Urinary bladder (tissue), 4 donors: ENCODE measurements around the gene PCP2. TPM values are rescaled to one million over a fixed set of nuclear protein-coding genes. Genes with fewer than 3 reads are reported as not detected.
A peak's percentile ranks its signal among the peaks of the same experiment; 100 is the strongest.

Experiments
- DNase-seq: peaks from one replicate; pipeline ENCODE4 v3.0.0-alpha.2; 2015; ENCODE audit errors: extremely low spot score
- H3K27ac ChIP-seq: one replicate; pipeline ENCODE4 v1.5.1; 2013; ENCODE audit warnings: low read depth, mild to moderate bottlenecking, moderate library complexity
- H3K36me3 ChIP-seq: one replicate; pipeline ENCODE4 v1.6.1; 2013; ENCODE audit warnings: mild to moderate bottlenecking, moderate library complexity; ENCODE audit not compliant: insufficient read depth
- H3K4me1 ChIP-seq: one replicate; pipeline ENCODE4 v1.6.1; 2013; ENCODE audit warnings: mild to moderate bottlenecking, moderate library complexity; ENCODE audit not compliant: insufficient read depth
- H3K4me3 ChIP-seq: one replicate; pipeline ENCODE4 v1.5.1; 2013; ENCODE audit warnings: low read depth, low read length
- WGBS: extraction: QIAGEN DNeasy Blood & Tissue Kit; methylation state at CpG from one replicate; pipeline ENCODE4 v1.1.7; 2013; 5-methylcytosine and 5-hydroxymethylcytosine counted together
- polyA plus RNA-seq: library from polyadenylated mRNA; stranded (reverse); fragments of 200-250 nt; gene quantifications from one replicate; pipeline ENCODE4 v1.2.3, GENCODE V29; 2013
- total RNA-seq: library from RNA; depleted of rRNA; stranded (reverse); fragments of >200 nt; gene quantifications from one replicate; pipeline ENCODE4 v1.2.3, GENCODE V29; 2014
- donor health status: healthy with polysubstance abuse.
- donor health status: healthy.

The PCP2 gene
- total and polyA plus RNA-seq, 2 donors: 0.19 TPM; not detected in 1

DNA sequence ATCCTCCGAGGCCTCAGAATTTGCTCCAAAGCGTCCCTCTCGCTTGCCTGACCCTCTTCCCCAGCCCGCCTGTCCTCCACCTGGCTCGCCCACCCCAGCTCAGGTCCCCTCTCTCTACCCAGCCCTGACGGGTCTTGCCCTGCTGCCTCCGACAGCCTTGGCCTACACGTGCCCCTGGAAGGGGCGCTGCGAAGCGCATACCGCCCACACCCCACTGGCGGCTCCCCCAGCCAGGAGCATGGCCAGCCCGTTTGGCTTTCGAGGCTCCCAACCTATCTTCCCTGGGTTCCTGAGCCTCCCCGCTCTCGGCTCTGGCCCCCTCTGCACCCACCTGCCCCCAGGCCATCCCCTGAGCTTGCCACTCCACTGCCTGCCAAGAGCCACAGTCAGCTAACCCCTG is 8.7 kb downstream of the PCP2 start:
- H3K4me1 ChIP-seq: no peaks in the 10 kb centered on the region
- WGBS: 93% methylated on average over 17 of the region's 17 CpGs
- peaks cover 4% of the 10 kb centered on the region for H3K36me3 ChIP-seq

DNA sequence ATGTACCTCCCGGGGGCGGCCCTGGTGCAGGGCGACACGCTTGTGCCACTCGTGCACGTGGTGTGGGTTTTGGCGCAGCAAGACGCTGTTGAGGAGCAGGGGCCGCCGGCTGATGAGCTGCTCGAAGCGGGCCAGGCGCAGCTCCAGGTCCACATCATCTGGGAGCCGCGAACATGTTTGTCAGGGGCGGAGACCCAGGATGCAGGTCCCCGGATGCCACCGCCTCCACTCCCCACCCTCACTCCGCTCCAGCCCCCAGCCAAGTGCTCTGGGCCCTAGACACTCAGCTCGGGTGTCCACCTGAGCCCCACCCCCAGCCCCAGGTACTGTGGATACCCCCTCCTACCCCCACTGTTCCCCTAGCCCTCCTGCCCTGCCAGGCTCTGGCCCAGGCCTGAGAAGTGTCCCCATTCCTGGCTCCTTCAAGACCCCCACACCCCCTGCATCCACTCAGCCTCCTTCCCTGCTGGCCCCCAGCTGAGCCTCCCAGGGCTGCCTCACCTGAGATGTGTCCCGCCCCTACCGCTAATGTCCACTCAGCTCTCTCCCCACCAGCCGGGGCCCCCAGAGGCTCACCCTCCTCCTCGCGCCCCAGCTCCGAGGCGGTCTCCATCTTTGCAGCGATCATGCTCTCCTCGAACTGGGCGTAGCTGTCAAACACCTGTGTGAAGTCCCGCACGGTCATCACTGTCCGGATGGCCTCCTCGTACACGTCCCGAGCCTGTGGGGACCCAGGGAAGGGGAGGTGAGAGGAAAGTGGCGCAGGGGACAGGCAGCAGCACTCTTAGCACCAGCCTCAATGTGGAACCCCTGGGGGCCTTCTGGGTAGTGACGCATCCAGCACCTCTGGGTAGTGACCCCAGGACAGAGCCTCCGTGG is 9.6 kb downstream of the PCP2 start:
- 93% methylated on average over 39 of the region's 39 CpGs for WGBS
- H3K4me3 ChIP-seq: no peak overlapping the region
- H3K27ac ChIP-seq: no peak overlapping the region
- no peak for DNase-seq
- no peaks in the 10 kb centered on the region for H3K4me1 ChIP-seq
- H3K36me3 ChIP-seq: peaks cover 4% of the 10 kb centered on the region

More for the DNA sequence above, 8.7 kb downstream of the PCP2 start:
- Histone ChIP-seq H3K27ac (no peak overlapping the region), H3K4me3 (no peak overlapping the region)
- DNase-seq: no peak

DNA sequence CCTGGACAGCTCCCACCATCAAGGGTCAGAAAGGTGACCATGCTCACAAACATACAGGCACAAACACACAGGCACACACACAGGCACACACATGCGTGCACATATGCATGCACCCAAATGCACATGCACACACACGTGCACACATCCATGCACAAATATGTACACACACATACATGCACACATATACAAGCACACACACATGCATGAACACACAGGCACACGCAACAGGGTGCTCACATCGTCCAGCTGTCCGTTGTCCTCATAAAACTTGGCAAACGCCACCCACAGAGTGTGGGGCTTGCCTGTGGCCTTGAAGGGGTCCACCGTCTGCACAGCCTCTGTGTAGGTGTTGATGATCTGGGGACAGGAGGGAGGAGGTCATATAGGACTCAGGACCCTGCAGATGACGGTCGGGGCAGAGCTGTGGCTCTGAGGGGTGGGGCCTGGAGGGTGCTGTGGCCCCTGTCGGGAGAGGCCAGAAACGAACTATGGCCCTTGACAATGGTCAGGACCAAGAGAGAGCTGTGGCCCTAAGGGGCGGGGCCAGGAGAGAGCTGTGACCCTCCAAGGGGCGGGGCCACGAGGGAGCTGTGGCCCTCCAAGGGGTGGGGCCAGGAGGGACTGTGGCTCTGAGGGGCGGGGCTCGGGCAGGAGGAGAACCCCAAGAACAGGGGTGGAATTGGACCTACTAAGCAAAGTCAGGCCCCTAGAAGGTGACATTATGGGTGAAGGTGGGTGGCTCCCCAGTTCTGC is 10.4 kb downstream of the PCP2 start:
- H3K4me3 ChIP-seq: no peak overlapping the region
- H3K27ac ChIP-seq: no peak overlapping the region
- H3K4me1 ChIP-seq: no peaks in the 10 kb centered on the region
- DNase-seq: no peak
- H3K36me3 ChIP-seq: peaks cover 4% of the 10 kb centered on the region
- WGBS: 86% methylated on average over 16 of the region's 16 CpGs

DNA sequence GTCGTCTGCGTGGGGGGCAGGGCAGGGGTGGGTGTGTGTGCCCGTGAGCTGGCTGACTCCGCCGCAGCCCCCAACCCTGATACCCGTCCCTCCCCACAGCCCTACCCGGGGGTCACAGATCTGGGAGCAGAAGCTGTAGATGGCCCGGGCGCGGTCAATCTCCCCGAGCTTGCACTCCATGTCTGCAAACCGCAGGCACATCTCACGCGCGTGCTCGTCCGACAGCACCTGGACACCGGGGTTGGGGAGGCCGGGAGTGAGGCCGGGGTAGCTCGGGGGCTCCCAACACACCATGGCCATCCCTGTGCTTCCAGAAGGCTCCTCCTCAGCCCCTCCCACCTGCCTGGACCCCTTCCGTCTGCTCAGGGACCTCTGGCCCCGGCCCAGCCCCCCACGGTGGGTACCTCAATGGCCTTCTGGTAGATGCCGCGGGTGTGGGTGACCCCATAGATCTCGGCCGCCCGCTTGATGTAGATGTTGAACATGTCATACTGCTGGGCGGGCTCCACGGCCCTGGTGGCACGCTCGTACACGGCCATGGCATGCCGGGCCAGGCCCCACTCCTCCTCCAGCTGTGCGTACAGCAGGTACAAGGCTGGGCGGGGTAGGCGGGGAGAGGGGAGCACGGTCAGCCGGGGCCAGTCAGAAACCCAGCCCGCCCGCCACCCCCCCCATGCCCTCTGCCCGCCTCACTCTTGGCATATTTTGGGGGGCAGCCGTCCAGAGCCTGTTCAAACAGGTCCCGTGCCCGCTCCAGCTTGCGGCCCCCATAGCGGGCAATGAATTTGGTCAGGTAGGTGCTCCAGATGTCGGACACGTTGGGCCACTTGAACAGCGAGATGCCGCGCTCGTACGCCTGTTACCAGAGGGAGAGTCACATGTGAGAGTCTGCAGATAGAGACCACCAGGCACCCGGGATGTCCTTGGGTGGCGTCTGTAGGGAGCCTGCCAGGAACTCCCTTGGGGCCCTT is 12.8 kb downstream of the PCP2 start:
- Histone ChIP-seq H3K36me3 (peaks cover 4% of the 10 kb centered on the region), H3K4me1 (no peaks in the 10 kb centered on the region), H3K4me3 (no peak overlapping the region), H3K27ac (no peak overlapping the region)
- DNase-seq: no peak
- WGBS: 94% methylated on average over 57 of the region's 57 CpGs

DNA sequence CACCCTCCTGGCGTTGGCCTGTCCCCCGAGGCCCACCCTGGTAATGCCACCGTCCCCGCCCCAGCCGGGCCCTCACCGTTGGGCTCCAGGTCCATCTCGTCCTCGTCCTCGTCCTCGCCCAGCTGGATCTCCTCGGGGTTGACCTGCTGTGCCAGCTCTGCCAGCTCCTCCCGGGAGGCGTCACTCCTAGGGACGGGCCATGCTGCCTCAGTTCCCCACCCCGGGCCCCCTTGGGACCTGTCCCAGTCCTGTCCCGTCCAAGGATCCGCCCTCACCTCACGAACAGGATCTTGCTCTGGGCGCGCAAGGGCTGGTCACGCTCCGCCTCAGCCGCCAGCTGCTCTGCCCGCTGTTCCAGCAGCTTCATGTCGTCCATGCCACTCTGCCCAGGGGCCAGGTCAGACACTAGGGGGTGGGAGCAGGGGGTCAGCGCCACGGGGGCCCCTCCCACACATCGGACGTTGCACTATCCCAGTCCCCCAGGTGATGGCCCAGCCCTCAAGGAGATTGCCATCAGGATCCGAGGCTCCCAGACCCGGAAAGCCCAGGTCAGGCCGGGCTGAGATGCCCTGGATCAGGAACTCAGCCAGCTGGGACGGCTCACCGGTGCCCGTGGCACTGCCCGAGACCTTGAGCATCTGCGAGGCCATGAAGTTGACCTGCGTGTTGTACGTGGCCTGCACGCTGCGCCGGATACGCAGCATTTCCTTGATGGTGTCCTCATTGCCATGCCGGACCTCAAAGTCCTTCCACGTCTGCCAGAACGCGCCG is 13.7 kb downstream of the PCP2 start:
- H3K4me1 ChIP-seq: no peaks in the 10 kb centered on the region
- H3K4me3 ChIP-seq: no peak overlapping the region
- H3K27ac ChIP-seq: peak overlapping the region; percentile 69
- DNase-seq: no peak
- WGBS: 88% methylated on average over 48 of the region's 48 CpGs
- peaks cover 4% of the 10 kb centered on the region for H3K36me3 ChIP-seq

DNA sequence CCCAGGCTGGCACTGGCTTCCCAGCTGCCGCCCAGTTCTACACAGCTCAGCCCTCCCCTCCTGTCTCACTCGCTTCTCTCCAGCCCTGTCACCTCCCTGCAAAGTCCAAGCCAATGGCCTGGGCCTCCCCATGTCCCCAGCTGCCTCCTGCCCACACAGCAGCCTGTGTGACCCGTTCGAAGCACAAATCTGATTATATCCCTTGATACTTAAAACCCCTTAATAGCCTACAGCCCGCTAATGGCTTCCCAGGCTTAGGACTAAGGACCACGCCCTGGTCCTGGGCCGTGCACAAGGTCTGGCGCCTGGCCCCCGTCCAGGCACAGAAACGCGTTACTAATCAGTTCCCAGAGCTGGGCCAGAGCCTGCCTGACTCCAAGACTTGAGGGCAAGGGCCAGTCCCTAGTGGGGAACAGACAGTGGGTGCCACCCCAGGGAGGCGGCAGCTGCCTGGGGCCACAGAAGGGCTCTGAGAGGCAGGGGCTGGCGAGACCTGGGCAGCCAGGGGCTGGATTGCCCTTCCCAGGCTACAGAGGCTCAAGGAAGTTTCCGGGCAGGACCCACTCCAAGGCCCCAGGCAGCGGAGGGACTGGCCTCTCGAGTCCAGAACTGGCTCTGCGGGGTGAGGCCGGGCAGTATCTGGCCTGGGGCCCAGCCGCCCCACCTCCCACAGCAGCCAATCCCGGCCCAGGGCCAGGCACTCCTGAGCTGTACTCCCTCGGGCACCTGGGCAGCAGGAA is 14.6 kb downstream of the PCP2 start:
- Histone ChIP-seq H3K36me3 (peaks cover 4% of the 10 kb centered on the region), H3K4me3 (no peak overlapping the region), H3K27ac (peak overlapping the region; percentile 87), H3K4me1 (no peaks in the 10 kb centered on the region)
- DNase-seq: no peak
- 64% methylated on average over 21 of the region's 21 CpGs for WGBS

DNA sequence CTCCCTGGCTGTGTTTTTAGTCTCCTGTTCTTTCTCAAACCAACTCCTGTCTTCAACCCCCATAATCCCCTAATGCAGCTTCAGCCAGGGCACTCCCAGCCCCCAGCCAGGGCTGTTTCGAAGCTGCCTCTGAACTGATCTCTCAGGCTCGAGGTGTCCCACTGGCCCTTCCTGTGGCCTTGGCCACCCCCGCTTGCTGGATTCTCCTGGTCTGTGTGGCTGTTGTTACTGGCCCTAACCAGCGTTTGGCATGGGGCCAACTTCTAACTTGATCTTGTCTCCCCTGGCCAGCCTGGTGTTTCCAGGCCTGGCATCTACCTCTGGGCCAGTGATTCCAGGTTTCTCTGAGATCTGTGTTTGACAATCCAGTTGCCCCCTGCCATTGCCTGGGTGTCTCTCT is 15.2 kb downstream of the PCP2 start:
- Histone ChIP-seq H3K4me3 (no peak overlapping the region), H3K4me1 (no peaks in the 10 kb centered on the region), H3K36me3 (peaks cover 4% of the 10 kb centered on the region), H3K27ac (no peak overlapping the region)
- no peak for DNase-seq
- WGBS: 49% methylated on average over 4 of the region's 4 CpGs

DNA sequence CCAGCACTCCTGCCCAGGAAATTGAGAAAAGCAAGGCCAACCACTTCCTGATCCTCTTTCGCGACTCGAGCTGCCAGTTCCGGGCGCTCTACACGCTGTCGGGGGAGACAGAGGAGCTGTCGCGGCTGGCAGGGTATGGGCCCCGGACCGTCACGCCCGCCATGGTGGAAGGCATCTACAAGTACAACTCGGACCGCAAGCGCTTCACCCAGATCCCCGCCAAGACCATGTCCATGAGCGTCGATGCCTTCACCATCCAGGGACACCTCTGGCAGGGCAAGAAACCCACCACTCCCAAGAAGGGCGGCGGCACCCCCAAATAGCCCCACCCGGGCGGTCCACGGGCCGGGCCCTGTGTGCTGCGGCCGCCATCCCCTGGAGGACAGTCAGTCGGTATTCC is 15.8 kb downstream of the PCP2 start:
- no peak for DNase-seq
- Histone ChIP-seq H3K27ac (no peak overlapping the region), H3K4me1 (no peaks in the 10 kb centered on the region), H3K36me3 (peaks cover 4% of the 10 kb centered on the region), H3K4me3 (no peak overlapping the region)
- WGBS: 88% methylated on average over 28 of the region's 28 CpGs

DNA sequence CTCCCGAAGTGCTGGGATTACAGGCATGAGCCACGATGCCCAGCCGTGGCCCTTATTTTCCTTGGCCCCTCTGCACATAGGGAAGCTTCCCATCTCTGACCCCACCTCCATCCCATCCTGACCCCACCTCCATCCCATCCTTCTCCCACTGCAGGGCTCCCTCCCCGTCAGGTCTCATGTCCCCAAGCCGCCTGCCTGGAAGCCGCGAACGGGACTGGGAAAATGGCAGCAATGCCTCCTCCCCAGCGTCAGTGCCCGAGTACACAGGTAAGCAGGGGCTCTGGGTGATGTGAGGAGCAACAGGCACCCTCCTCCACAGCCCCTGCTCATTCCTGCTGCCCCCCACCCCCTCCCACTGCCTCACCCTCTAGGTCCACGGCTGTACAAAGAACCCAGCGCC is 16.3 kb downstream of the PCP2 start:
- Histone ChIP-seq H3K4me1 (no peaks in the 10 kb centered on the region), H3K4me3 (no peak overlapping the region), H3K36me3 (peaks cover 3% of the 10 kb centered on the region), H3K27ac (no peak overlapping the region)
- DNase-seq: no peak
- WGBS: 90% methylated on average over 12 of the region's 12 CpGs

DNA sequence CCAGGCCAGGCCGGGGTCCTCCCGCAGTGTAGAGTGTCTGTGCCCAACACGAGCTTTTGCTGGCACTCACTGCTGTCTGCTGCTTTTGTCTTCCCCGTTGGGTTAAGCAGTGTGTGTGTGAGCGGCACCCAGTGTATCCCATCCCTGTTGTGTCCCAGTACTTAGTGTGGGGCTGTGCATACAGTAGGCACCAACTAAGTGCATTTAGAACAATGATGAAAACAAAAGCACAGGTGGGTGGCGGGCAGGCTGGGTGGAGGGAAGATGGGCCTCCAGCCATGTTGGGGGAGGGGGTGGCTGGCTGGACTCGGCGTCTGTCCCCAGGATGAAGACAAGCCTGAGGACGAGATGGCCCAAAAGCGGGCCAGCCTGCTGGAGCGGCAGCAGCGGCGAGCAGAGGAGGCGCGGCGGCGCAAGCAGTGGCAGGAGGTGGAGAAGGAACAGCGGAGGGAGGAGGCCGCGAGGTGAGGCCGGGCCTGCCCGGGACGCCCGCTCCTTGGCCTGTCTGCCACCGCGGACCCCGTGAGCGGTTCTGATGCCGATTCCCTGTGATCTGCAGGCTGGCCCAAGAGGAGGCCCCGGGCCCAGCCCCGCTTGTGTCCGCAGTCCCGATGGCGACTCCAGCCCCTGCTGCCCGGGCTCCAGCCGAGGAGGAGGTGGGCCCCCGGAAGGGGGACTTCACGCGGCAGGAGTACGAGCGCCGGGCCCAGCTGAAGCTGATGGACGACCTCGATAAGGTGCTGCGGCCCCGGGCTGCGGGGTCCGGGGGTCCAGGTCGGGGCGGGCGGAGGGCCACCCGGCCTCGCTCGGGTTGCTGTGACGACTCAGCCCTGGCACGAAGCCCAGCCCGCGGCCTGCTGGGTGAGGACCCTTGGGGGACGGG is 18.4 kb downstream of the PCP2 start:
- 82% methylated on average over 59 of the region's 59 CpGs for WGBS
- H3K4me1 ChIP-seq: no peaks in the 10 kb centered on the region
- no peak overlapping the region for H3K27ac ChIP-seq
- no peaks in the 10 kb centered on the region for H3K36me3 ChIP-seq
- H3K4me3 ChIP-seq: no peak overlapping the region
- DNase-seq: no peak

DNA sequence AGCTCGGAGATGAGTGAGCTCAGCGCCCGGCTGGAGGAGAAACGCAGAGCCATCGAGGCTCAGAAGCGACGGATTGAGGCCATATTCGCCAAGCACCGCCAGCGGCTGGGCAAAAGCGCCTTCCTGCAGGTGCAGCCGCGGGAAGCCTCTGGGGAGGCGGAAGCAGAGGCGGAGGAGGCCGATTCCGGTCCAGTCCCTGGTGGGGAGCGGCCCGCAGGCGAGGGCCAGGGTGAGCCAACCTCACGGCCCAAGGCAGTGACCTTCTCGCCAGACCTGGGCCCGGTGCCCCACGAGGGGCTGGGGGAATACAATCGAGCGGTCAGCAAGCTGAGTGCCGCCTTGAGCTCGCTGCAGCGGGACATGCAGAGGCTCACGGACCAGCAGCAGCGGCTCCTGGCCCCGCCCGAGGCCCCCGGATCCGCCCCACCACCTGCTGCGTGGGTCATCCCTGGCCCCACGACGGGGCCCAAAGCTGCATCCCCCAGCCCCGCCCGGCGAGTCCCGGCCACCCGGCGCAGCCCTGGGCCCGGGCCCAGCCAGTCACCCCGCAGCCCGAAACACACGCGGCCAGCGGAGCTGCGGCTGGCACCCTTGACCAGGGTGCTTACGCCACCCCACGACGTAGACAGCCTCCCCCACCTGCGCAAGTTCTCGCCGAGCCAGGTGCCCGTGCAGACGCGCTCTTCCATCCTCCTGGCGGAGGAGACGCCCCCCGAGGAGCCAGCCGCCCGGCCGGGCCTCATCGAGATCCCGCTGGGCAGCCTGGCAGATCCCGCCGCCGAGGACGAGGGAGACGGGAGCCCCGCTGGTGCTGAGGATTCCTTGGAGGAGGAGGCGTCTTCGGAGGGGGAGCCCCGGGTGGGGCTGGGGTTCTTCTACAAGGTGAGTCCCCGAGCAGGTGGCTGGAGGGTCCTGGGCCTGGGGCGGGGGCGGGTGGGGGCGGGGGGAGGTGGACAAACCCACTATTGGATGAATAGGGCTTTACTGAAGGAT is 20.9 kb downstream of the PCP2 start:
- H3K27ac ChIP-seq: no peak overlapping the region
- H3K4me1 ChIP-seq: no peaks in the 10 kb centered on the region
- H3K4me3 ChIP-seq: no peak overlapping the region
- WGBS: 92% methylated on average over 81 of the region's 81 CpGs
- H3K36me3 ChIP-seq: no peaks in the 10 kb centered on the region
- DNase-seq: no peak
